Forelimb muscle (tissue), 1 donor: Measurements from ENCODE around the gene ANKRD10. TPM values are rescaled to one million over a fixed set of nuclear protein-coding genes. Genes with fewer than 3 reads are reported as not detected.
A peak's percentile ranks its signal among the peaks of the same experiment; 100 is the strongest.
"Not testable (repeated sequence)": the region's sequence is repeated elsewhere in the genome, so short reads cannot be mapped to it uniquely, and the experiment has no call there.

Experiments used
- DNase-seq: peaks from one replicate; pipeline ENCODE4 v3.0.0-alpha.2; 2013; ENCODE audit warnings: low read depth
- polyA plus RNA-seq: library from polyadenylated mRNA; unstranded; fragments of 120-200 nt; gene quantifications from one replicate; pipeline ENCODE4 v1.2.1, GENCODE V29; 2013; ENCODE audit not compliant: insufficient read length

ANKRD10 gene
- 266 TPM for polyA plus RNA-seq

GRCh38 chr13:110915057-110915873 is at the start of gene ANKRD10:
Gene ANKRD10, minus strand, starts transcription at chr13:110915069. Its CDS starts 135 bp downstream, at chr13:110914934.
- DNase-seq, result peak; percentile 88

- no peak for DNase-seq
These were observed 49.6 kb upstream of the ANKRD10 start for GRCh38 chr13:110964229-110965037.

GRCh38 chr13:110963554-110963970 is 48.7 kb upstream of the ANKRD10 start:
- DNase-seq, result no peak

- DNase-seq, result no peak
These were observed 47.1 kb upstream of the ANKRD10 start for GRCh38 chr13:110961959-110962358.

- DNase-seq, result no peak
These were observed 45.3 kb upstream of the ANKRD10 start for GRCh38 chr13:110960204-110960603.

GRCh38 chr13:110957931-110958330 is 43.1 kb upstream of the ANKRD10 start:
- DNase-seq, result no peak

GRCh38 chr13:110957181-110957884 is 42.5 kb upstream of the ANKRD10 start:
- DNase-seq, result no peak

GRCh38 chr13:110956216-110956615 is 41.3 kb upstream of the ANKRD10 start:
- DNase-seq, result not testable (repeated sequence)

GRCh38 chr13:110955608-110956007 is 40.7 kb upstream of the ANKRD10 start:
- not testable (repeated sequence) for DNase-seq

- peak; percentile 34 for DNase-seq
These were observed 40.2 kb upstream of the ANKRD10 start for GRCh38 chr13:110955072-110955503.

GRCh38 chr13:110954533-110954920 is 39.7 kb upstream of the ANKRD10 start:
- not testable (repeated sequence) for DNase-seq

- DNase-seq, result no peak
These were observed 39.1 kb upstream of the ANKRD10 start for GRCh38 chr13:110953833-110954532.

- no peak for DNase-seq
These were observed 38.5 kb upstream of the ANKRD10 start for GRCh38 chr13:110953416-110953815.

- not testable (repeated sequence) for DNase-seq
These were observed 37.3 kb upstream of the ANKRD10 start for GRCh38 chr13:110952135-110952534.

- no peak for DNase-seq
These were observed 36.1 kb upstream of the ANKRD10 start for GRCh38 chr13:110950819-110951570.

- no peak for DNase-seq
These were observed 35.5 kb upstream of the ANKRD10 start for GRCh38 chr13:110950356-110950755.

GRCh38 chr13:110949628-110950027 is 34.8 kb upstream of the ANKRD10 start:
- no peak for DNase-seq

- DNase-seq, result no peak
These were observed 34.2 kb upstream of the ANKRD10 start for GRCh38 chr13:110949116-110949515.

- DNase-seq, result not testable (repeated sequence)
These were observed 32.5 kb upstream of the ANKRD10 start for GRCh38 chr13:110947338-110947737.

- no peak for DNase-seq
These were observed 31.2 kb upstream of the ANKRD10 start for GRCh38 chr13:110945928-110946570.
